ENCODE results near the gene GCC2.
"Not testable (repeated sequence)": the region's sequence is repeated elsewhere in the genome, so short reads cannot be mapped to it uniquely, and the experiment has no call there.

The GCC2 gene

GRCh38 chr2:108451976-108452375 is 3.0 kb downstream of the GCC2 start:
- no peak overlapping the region for H3K4me3 ChIP-seq (ENCODE audit: control insufficient read depth, low read depth, low read length)
- no peak for TF ChIP-seq CTCF (conservative IDR thresholded peaks at IDR 0.05; ENCODE audit: control insufficient read depth, insufficient read depth, low read depth, low read length)
- no peak for DNase-seq (ENCODE audit: low read depth)

- not testable (repeated sequence) for DNase-seq (ENCODE audit: low read depth); H3K4me3 ChIP-seq (ENCODE audit: control insufficient read depth, low read depth, low read length)
Measured at GRCh38 chr2:108453530-108453929, 4.5 kb downstream of the GCC2 start.

- no peak for DNase-seq (ENCODE audit: low read depth)
Measured at GRCh38 chr2:108454440-108454839, 5.4 kb downstream of the GCC2 start.

GRCh38 chr2:108455571-108455970 is 6.6 kb downstream of the GCC2 start:
- no peak for TF ChIP-seq CTCF (conservative IDR thresholded peaks at IDR 0.05; ENCODE audit: control insufficient read depth, insufficient read depth, low read depth, low read length)
- DNase-seq (ENCODE audit: low read depth): no peak
- H3K4me3 ChIP-seq (ENCODE audit: control insufficient read depth, low read depth, low read length): no peak overlapping the region

More at GRCh38 chr2:108454440-108454839, 5.4 kb downstream of the GCC2 start:
- TF ChIP-seq CTCF (conservative IDR thresholded peaks at IDR 0.05; ENCODE audit: control insufficient read depth, insufficient read depth, low read depth, low read length): no peak
- H3K4me3 ChIP-seq (ENCODE audit: control insufficient read depth, low read depth, low read length): no peak overlapping the region

- no peak overlapping the region for H3K4me3 ChIP-seq (ENCODE audit: control insufficient read depth, low read depth, low read length)
- no peak for DNase-seq (ENCODE audit: low read depth)
- TF ChIP-seq CTCF (conservative IDR thresholded peaks at IDR 0.05; ENCODE audit: control insufficient read depth, insufficient read depth, low read depth, low read length): no peak
Measured at GRCh38 chr2:108458082-108458481, 9.1 kb downstream of the GCC2 start.

GRCh38 chr2:108459441-108459840 is 10.4 kb downstream of the GCC2 start:
- TF ChIP-seq CTCF (conservative IDR thresholded peaks at IDR 0.05; ENCODE audit: control insufficient read depth, insufficient read depth, low read depth, low read length): no peak
- DNase-seq (ENCODE audit: low read depth): no peak
- H3K4me3 ChIP-seq (ENCODE audit: control insufficient read depth, low read depth, low read length): no peak overlapping the region

GRCh38 chr2:108460345-108461037 is 11.5 kb downstream of the GCC2 start:
- H3K4me3 ChIP-seq (ENCODE audit: control insufficient read depth, low read depth, low read length): no peak overlapping the region
- TF ChIP-seq CTCF (conservative IDR thresholded peaks at IDR 0.05; ENCODE audit: control insufficient read depth, insufficient read depth, low read depth, low read length): no peak

More at GRCh38 chr2:108460345-108461037, 11.5 kb downstream of the GCC2 start:
- no peak for DNase-seq (ENCODE audit: low read depth)
